K562 (cell line): ENCODE measurements around the gene PRSS22. TPM values are rescaled to one million over a fixed set of nuclear protein-coding genes. Genes with fewer than 3 reads are reported as not detected.
A peak's percentile ranks its signal among the peaks of the same experiment; 100 is the strongest.

Experiments used
- ATAC-seq: fragments of 200-7000 bp; cut with Tn5 transposase; 3 replicates; pipeline ENCODE4 v1.9.1; 2020; ENCODE audit warnings: moderate library complexity
- BruUV-seq: library from RNA; stranded (reverse); fragments of 400-500 nt; replicated peaks from 2 replicates; lab custom pipeline; 2021; lab: Mats Ljungman, UMichigan
- CTCF ChIA-PET: fragments of 300-600 bp; formaldehyde crosslinking; extraction: SDS; loops from one replicate; lab custom pipeline; 2021; ENCODE audit warnings: low intra/inter-chr PET ratio; lab: Yijun Ruan, JAX
- POLR2A ChIA-PET: fragments of 300-600, 350-650 bp; sonication (Branson Sonifier 250); formaldehyde crosslinking; extraction: SDS; loops from one replicate; lab custom pipeline; 2021; ENCODE audit warnings: antibody characterized with exemption, inconsistent platforms; lab: Yijun Ruan, JAX
- DNase-seq, 4 experiments: peaks; one replicate each; pipeline versions ENCODE4 v3.0.0 to v3.0.0-alpha.2; 2011 to 2018; ENCODE audit warnings: low spot score in 3 of 4, mixed read lengths in 3 of 4; ENCODE audit errors: extremely low read depth in 1 of 4
- FAIRE-seq: peaks from 2 replicates; lab custom pipeline; 2011; peaks lifted over from hg19 to GRCh38; lab: Jason Lieb, UNC
- H2AFZ ChIP-seq: 2 replicates; pipeline ENCODE4 v1.6.0; 2011; ENCODE audit warnings: low read depth, low read length, control low read depth, inconsistent platforms
- H3K27ac ChIP-seq: fragments of 200-600 bp; 3 replicates; pipeline ENCODE4 v1.8.0; 2011; ENCODE audit warnings: low read depth, mild to moderate bottlenecking, control low read depth, inconsistent platforms, low read length, moderate library complexity, mixed read lengths; ENCODE audit errors: extremely low read depth
- H3K27me3 ChIP-seq, 2 experiments: fragments of 300-600 bp in 1 of 2; 2 replicates in 1 of 2; 3 replicates in 1 of 2; pipeline versions ENCODE4 v1.6.0 to v1.8.0; 2011; ENCODE audit warnings: inconsistent platforms in 2 of 2, low read length in 2 of 2, mild to moderate bottlenecking in 1 of 2, mixed read lengths in 1 of 2, moderate library complexity in 1 of 2; ENCODE audit not compliant: control insufficient read depth in 2 of 2, insufficient read depth in 2 of 2
- H3K36me3 ChIP-seq: fragments of 300-600 bp; 3 replicates; pipeline ENCODE4 v1.8.0; 2011; ENCODE audit warnings: mild to moderate bottlenecking, low read length, inconsistent platforms; ENCODE audit not compliant: control insufficient read depth, insufficient read depth
- H3K4me1 ChIP-seq, 2 experiments: fragments of 200-600 bp in 1 of 2; replicated peaks in 1 of 2; 2 replicates in 1 of 2; 3 replicates in 1 of 2; pipeline versions ENCODE4 v1.5.1 to v1.8.0; 2011; ENCODE audit warnings: inconsistent platforms in 2 of 2, low read length in 2 of 2, mild to moderate bottlenecking in 1 of 2, mixed read lengths in 1 of 2, moderate library complexity in 1 of 2; ENCODE audit not compliant: control insufficient read depth in 2 of 2, insufficient read depth in 2 of 2
- H3K4me2 ChIP-seq: 2 replicates; pipeline ENCODE4 v1.6.1; 2011; ENCODE audit warnings: low read length, control low read depth, inconsistent platforms, mixed read lengths; ENCODE audit not compliant: insufficient read depth
- H3K4me3 ChIP-seq: fragments of 200-600 bp; sonication (generic), shearing (Covaris generic); 2 replicates; pipeline ENCODE4 v1.5.1; 2016; ENCODE audit warnings: control low read depth, inconsistent platforms
- H3K79me2 ChIP-seq: fragments of 200-600 bp; 3 replicates; pipeline ENCODE4 v1.8.0; 2011; ENCODE audit warnings: low read length, inconsistent platforms; ENCODE audit not compliant: control insufficient read depth, insufficient read depth
- H3K9ac ChIP-seq, 2 experiments: 2 replicates each; pipeline versions ENCODE4 v1.6.0 to v1.6.1; 2011; ENCODE audit warnings: low read depth in 2 of 2, low read length in 2 of 2, control low read depth in 1 of 2, inconsistent platforms in 1 of 2, mild to moderate bottlenecking in 1 of 2, mixed read lengths in 1 of 2; ENCODE audit not compliant: insufficient read depth in 1 of 2
- H3K9me1 ChIP-seq: one replicate; pipeline ENCODE4 v1.6.0; 2011; ENCODE audit warnings: inconsistent platforms, mild to moderate bottlenecking, low read length, moderate library complexity; ENCODE audit not compliant: control insufficient read depth, insufficient read depth
- H3K9me3 ChIP-seq: replicated peaks from 2 replicates; pipeline ENCODE4 v1.5.1; 2011; ENCODE audit warnings: low read depth, low read length, inconsistent platforms; ENCODE audit not compliant: control insufficient read depth, insufficient read depth
- H4K20me1 ChIP-seq: replicated peaks from 2 replicates; pipeline ENCODE4 v1.6.1; 2011; ENCODE audit warnings: low read length, inconsistent platforms, mixed read lengths; ENCODE audit not compliant: control insufficient read depth, insufficient read depth
- ATF3 ChIP-seq, 2 experiments: fragments of 450-650 bp in 1 of 2; sonication (generic) in 1 of 2; formaldehyde crosslinking in 1 of 2; IDR thresholded peaks in 1 of 2; conservative IDR thresholded peaks in 1 of 2; 2 replicates each; pipeline versions ENCODE4 v1.6.1 to v1.8.1; 2016 to 2023; ENCODE audit warnings: mild to moderate bottlenecking in 2 of 2, moderate library complexity in 2 of 2, inconsistent platforms in 1 of 2, missing genetic modification reagents in 1 of 2
- HIVEP1 ChIP-seq: fragments of 250-450 bp; sonication (Bioruptor Pico); IDR thresholded peaks from 2 replicates; pipeline ENCODE4 v1.4.0; 2020; ENCODE audit warnings: mild to moderate bottlenecking
- NFIC ChIP-seq: fragments of 450-650 bp; IDR thresholded peaks from 2 replicates; pipeline ENCODE4 v1.6.1; 2017; ENCODE audit warnings: mild to moderate bottlenecking, inconsistent platforms
- RBM14 ChIP-seq: fragments of 200-400 bp; formaldehyde crosslinking; IDR thresholded peaks from 2 replicates; pipeline ENCODE4 v1.6.1; 2018; ENCODE audit warnings: low read depth, mild to moderate bottlenecking, low read length, moderate library complexity, borderline replicate concordance; ENCODE audit not compliant: insufficient read depth
- ZNF184 ChIP-seq: sonication (generic); formaldehyde crosslinking; IDR thresholded peaks from 2 replicates; pipeline ENCODE4 v1.5.0; 2020; ENCODE audit warnings: missing genetic modification reagents
- ZNF24 ChIP-seq: fragments of 450-650 bp; IDR thresholded peaks from 2 replicates; pipeline ENCODE4 v1.6.1; 2016
- ZNF75A ChIP-seq: fragments of 450-650 bp; formaldehyde crosslinking; IDR thresholded peaks from 2 replicates; pipeline ENCODE4 v1.4.0; 2020; ENCODE audit warnings: mild to moderate bottlenecking
- WGBS: fragments of 100-300 bp; shearing (Covaris generic); methylation state at CpG from one replicate; pipeline ENCODE4 v1.1.6; 2016; ENCODE audit warnings: low coverage, mixed read lengths; ENCODE audit not compliant: insufficient coverage; ENCODE audit errors: missing lambda C conversion rate; 5-methylcytosine and 5-hydroxymethylcytosine counted together
- in situ Hi-C: fragments of 300-500 bp; cut with MboI; formaldehyde crosslinking; loops from 4 replicates; pipeline ENCODE4 v1.15.0; 2018; ENCODE audit warnings: inconsistent platforms, mixed read lengths
- intact Hi-C: fragments of 100-400 bp; cut with micrococcal nuclease; formaldehyde crosslinking; loops from 2 replicates; pipeline ENCODE4 v1.14.2; 2022
- polyA plus RNA-seq, 8 experiments: library from polyadenylated mRNA; depleted of rRNA in 4 of 8; stranded (reverse) in 5 of 8; unstranded in 3 of 8; fragments of >200 nt; fragmentation: Nextera tagmentation in 2 of 8; fragmentation: Illumina TruSeq in 1 of 8; extraction: Ambion mirVana in 2 of 8; extraction: Trizol in 1 of 8; gene quantifications; 2 replicates each; pipeline versions ENCODE4 v1.2.1 to v1.2.3, GENCODE V29; 2011 to 2014; ENCODE audit warnings: inconsistent platforms in 1 of 8, missing spikeins in 1 of 8
- total RNA-seq, 7 experiments: library from RNA; depleted of rRNA in 6 of 7; stranded (reverse); fragments of >200 nt in 6 of 7; fragmentation: Illumina TruSeq in 2 of 7; extraction: Trizol in 2 of 7; gene quantifications; 2 replicates each; pipeline versions ENCODE4 v1.2.1 to v1.2.3, GENCODE V29; 2011 to 2021; ENCODE audit warnings: low replicate concordance in 1 of 7

Gene PRSS22
- total and polyA plus RNA-seq, 9 of the 15 experiments (the other 6 are each of a cell fraction or from before 2014, with no cell fraction given): 0.13 to 0.42 TPM; not detected in 7

GRCh38 chr16:2818272-2818876, 39.6 kb downstream of the PRSS22 start:
- peaks cover 28% of the 10 kb centered on the region for H3K79me2 ChIP-seq
- POLR2A ChIA-PET: interaction anchor here (1.2 kb wide), 1 partner anchor 136 kb away, joined by 4 read pairs; the partner anchor contains the start of gene KCTD5
- H2AFZ ChIP-seq: no peak overlapping the region
- no peaks in the 10 kb centered on the region for H3K9me1 ChIP-seq
- no peaks in the 10 kb centered on the region for H3K27me3 ChIP-seq
- H3K4me2 ChIP-seq: peak overlapping the region; percentile 90
- no peaks in the 10 kb centered on the region for H4K20me1 ChIP-seq
- peaks cover 8 to 57% of the 10 kb centered on the region in 2 experiments; a peak in 4 of 5 replicates for H3K4me1 ChIP-seq
- peak overlapping the region; percentile 89 for H3K27ac ChIP-seq
- peaks cover 32% of the 10 kb centered on the region; the same call in 2 of the 3 replicates for H3K36me3 ChIP-seq
- H3K9me3 ChIP-seq: no peaks in the 10 kb centered on the region
- BruUV-seq: no TSS peak
- FAIRE-seq: peak; percentile 48
- ATAC-seq: peak; percentile 4; the same call in 2 of the 3 replicates
- H3K4me3 ChIP-seq: peak overlapping the region; percentile 82
- intact Hi-C loops: loop anchor here (5.0 kb wide), 1 partner anchor 41 kb away; the partner anchor contains the start of gene ELOB
- peak in 1 of 4 experiments; percentile 45 for DNase-seq
- peak overlapping the region; percentile 90 to 99 for H3K9ac ChIP-seq
- CTCF ChIA-PET: no interaction called here
- in situ Hi-C loops: no loop called here
- TF ChIP-seq RBM14: no peak
- TF ChIP-seq ZNF24: no peak
- 0 out of 2 replicates have a peak, but pooled peaks have one; percentile 12 for TF ChIP-seq NFIC
- TF ChIP-seq ATF3 (IDR thresholded peaks at IDR 0.05): no peak
- TF ChIP-seq ATF3 (CRISPR knock-in tag; conservative IDR thresholded peaks at IDR 0.05): no peak
- no peak for TF ChIP-seq ZNF75A (CRISPR knock-in tag)
- TF ChIP-seq ZNF184 (CRISPR knock-in tag): no peak
- TF ChIP-seq HIVEP1 (CRISPR knock-in tag): no peak
- 41% methylated on average over 7 of the region's 10 CpGs for WGBS
